GM12878 (cell line): Measurements from ENCODE around the gene PPP2R2B.

Experiments
- ATF3 ChIP-seq: IDR thresholded peaks from 2 replicates; pipeline ENCODE4 v1.6.1; 2011; ENCODE audit warnings: low read depth, mild to moderate bottlenecking, low read length, moderate library complexity, borderline replicate concordance; ENCODE audit errors: extremely low read depth
- BHLHE40 ChIP-seq, 2 experiments: fragments of 450-650 bp in 1 of 2; IDR thresholded peaks; 2 replicates each; pipeline ENCODE4 v1.6.1; 2011 to 2017; ENCODE audit warnings: low read depth in 2 of 2, borderline replicate concordance in 1 of 2, improper control_type of control experiment in 1 of 2, low read length in 1 of 2, mild to moderate bottlenecking in 1 of 2
- CTCF ChIP-seq, 3 experiments: IDR thresholded peaks in 2 of 3; conservative IDR thresholded peaks in 1 of 3; 2 replicates each; pipeline ENCODE4 v1.5.1; 2011; ENCODE audit warnings: low read depth in 3 of 3, low read length in 3 of 3, mild to moderate bottlenecking in 3 of 3, control low read depth in 2 of 3, moderate library complexity in 2 of 3, inconsistent platforms in 1 of 3, mixed read lengths in 1 of 3; ENCODE audit not compliant: control insufficient read depth in 2 of 3, insufficient read depth in 1 of 3; ENCODE audit errors: extremely low read depth in 1 of 3
- EP300 ChIP-seq, 2 experiments: fragments of 150-350 bp in 1 of 2; IDR thresholded peaks; 2 replicates each; pipeline ENCODE4 v1.6.1; 2011 to 2012; ENCODE audit warnings: low read depth in 2 of 2, low read length in 2 of 2, borderline replicate concordance in 1 of 2, improper control_type of control experiment in 1 of 2, inconsistent platforms in 1 of 2; ENCODE audit not compliant: control insufficient read depth in 1 of 2
- MXI1 ChIP-seq: fragments of 150-350 bp; IDR thresholded peaks from 2 replicates; pipeline ENCODE4 v1.6.1; 2011; ENCODE audit warnings: low read depth, mild to moderate bottlenecking, inconsistent platforms, low read length, improper control_type of control experiment
- POLR2A ChIP-seq: IDR thresholded peaks from 2 replicates; pipeline ENCODE4 v1.6.1; 2011; ENCODE audit warnings: low read depth, mild to moderate bottlenecking, low read length
- POLR2AphosphoS5 ChIP-seq: IDR thresholded peaks from 2 replicates; pipeline ENCODE4 v1.6.1; 2011; ENCODE audit warnings: mild to moderate bottlenecking, low read length, inconsistent platforms
- RAD21 ChIP-seq: IDR thresholded peaks from 2 replicates; pipeline ENCODE4 v1.6.1; 2011; ENCODE audit warnings: mild to moderate bottlenecking, low read depth, low read length, moderate library complexity; ENCODE audit not compliant: insufficient read depth
- RELA ChIP-seq: fragments of 450-650 bp; IDR thresholded peaks from 2 replicates; pipeline ENCODE4 v1.8.0; 2014; ENCODE audit warnings: borderline replicate concordance; ENCODE audit not compliant: partially characterized antibody
- REST ChIP-seq: IDR thresholded peaks from 2 replicates; pipeline ENCODE4 v1.6.1; 2012; ENCODE audit warnings: mild to moderate bottlenecking, low read depth, low read length
- TCF12 ChIP-seq: IDR thresholded peaks from 2 replicates; pipeline ENCODE4 v1.6.1; 2011; ENCODE audit warnings: low read depth, mild to moderate bottlenecking, low read length

GRCh38 chr5:146745931-146746577 is 132.5 kb downstream of the PPP2R2B start:
- TF ChIP-seq REST (no peak), CTCF (IDR thresholded peaks at IDR 0.05 in 2 of 3, conservative IDR thresholded peaks at IDR 0.05 in 1 of 3; ENCODE audit: control insufficient read depth in 2 of 3, extremely low read depth in 1 of 3, insufficient read depth in 1 of 3, low read depth in 3 of 3, low read length in 3 of 3) (no peak), MXI1 (no peak), ATF3 (no peak), TCF12 (no peak), BHLHE40 (IDR thresholded peaks at IDR 0.05; ENCODE audit: borderline replicate concordance in 1 of 2, low read depth in 2 of 2, low read length in 1 of 2) (no peak), POLR2AphosphoS5 (no peak), RELA (no peak), POLR2A (no peak), EP300 (IDR thresholded peaks at IDR 0.05; ENCODE audit: borderline replicate concordance in 1 of 2, control insufficient read depth in 1 of 2, low read depth in 2 of 2, low read length in 2 of 2) (no peak), RAD21 (no peak)
